GM19351 (cell line): ENCODE results near the gene TLCD4.
A peak's percentile ranks its signal among the peaks of the same experiment; 100 is the strongest.
"Not testable (repeated sequence)": the region's sequence is repeated elsewhere in the genome, so short reads cannot be mapped to it uniquely, and the experiment has no call there.

Experiments used
- ATAC-seq: cut with Tn5 transposase; IDR thresholded peaks from one replicate; pipeline ENCODE4 v1.9.1; 2021; ENCODE audit warnings: mild to moderate bottlenecking, moderate library complexity; ENCODE audit not compliant: unreplicated experiment

TLCD4 gene

DNA sequence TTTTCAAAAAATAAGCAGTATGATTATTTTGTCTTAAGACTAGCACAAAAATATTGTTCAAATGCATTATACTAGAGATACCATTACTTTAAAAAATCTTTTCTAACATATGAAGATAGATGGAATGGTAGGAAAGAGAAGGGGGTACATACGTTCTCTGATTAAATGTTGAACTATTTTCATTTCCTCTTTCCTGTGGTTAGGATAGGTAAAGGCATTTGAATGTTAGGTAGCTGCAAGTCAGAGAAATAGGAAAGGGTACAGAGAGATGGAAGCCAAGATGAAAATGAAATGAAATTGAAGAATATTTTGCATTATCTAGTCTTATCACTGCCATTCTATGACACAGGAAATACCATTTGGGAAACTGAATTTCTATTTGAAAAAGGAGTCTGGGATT lies 28.3 kb downstream of the TLCD4 start:
- no peak for ATAC-seq

GRCh38 chr1:95146637-95147036 lies 29.5 kb downstream of the TLCD4 start:
- peak; percentile 83 for ATAC-seq

- no peak for ATAC-seq
Measured at GRCh38 chr1:95154096-95154495, 36.9 kb downstream of the TLCD4 start.

- ATAC-seq = not testable (repeated sequence)
Measured at GRCh38 chr1:95165569-95165968, 48.4 kb downstream of the TLCD4 start.
